Activated T-helper 2 cell treated with anti-CD3 and anti-CD28 coated beads, Interferon-gamma antibody, Interleukin-2, Interleukin-4, amounts not matched to agents 10 μg/mL and 5 μg/mL and 100 μg/mL, durations not matched to agents 14 hours and 24 hours and 36 hours (primary cell): ENCODE data around the gene ESPNL. TPM values are rescaled to one million over a fixed set of nuclear protein-coding genes. Genes with fewer than 3 reads are reported as not detected.
"Not testable (repeated sequence)": the region's sequence is repeated elsewhere in the genome, so short reads cannot be mapped to it uniquely, and the experiment has no call there.

Experiments used
- DNase-seq: peaks from one replicate; pipeline ENCODE4 v3.0.0; 2021; ENCODE audit warnings: low spot score
- H3K27ac Mint-ChIP-seq: one replicate; pipeline ENCODE4 v1.8.0; 2021; ENCODE audit warnings: mixed read lengths
- H3K27me3 Mint-ChIP-seq: one replicate; pipeline ENCODE4 v1.8.0; 2021; ENCODE audit warnings: low read depth, mixed read lengths
- H3K36me3 Mint-ChIP-seq: one replicate; pipeline ENCODE4 v1.8.0; 2021; ENCODE audit warnings: low read depth, mixed read lengths
- H3K4me1 Mint-ChIP-seq: one replicate; pipeline ENCODE4 v1.8.0; 2021; ENCODE audit warnings: low read depth, mixed read lengths
- H3K4me3 Mint-ChIP-seq: one replicate; pipeline ENCODE4 v1.8.0; 2021; ENCODE audit warnings: low read depth, mild to moderate bottlenecking, moderate library complexity, mixed read lengths
- H3K9me3 Mint-ChIP-seq: one replicate; pipeline ENCODE4 v1.8.0; 2021; ENCODE audit warnings: mixed read lengths
- intact Hi-C: fragments of 100-400 bp; cut with micrococcal nuclease; formaldehyde crosslinking; loops from one replicate; pipeline ENCODE4 v1.15.1; 2023
- total RNA-seq: library from RNA; stranded (reverse); gene quantifications from 2 replicates; pipeline ENCODE4 v1.2.3, GENCODE V29; 2022

ESPNL gene
- total RNA-seq, result 0.07 and 0.14 TPM in 2 replicates

GRCh38 chr2:238100049-238100820 lies at the start of gene ESPNL:
Gene ESPNL (plus strand): TSS chr2:238100340. CDS start chr2:238100420, 80 bp downstream.
- intact Hi-C loops, result loop anchor here (10.0 kb wide), 1 partner anchor 245 kb away; the partner anchor contains the start of gene RAMP1
- DNase-seq, result no peak
- H3K4me3 Mint-ChIP-seq, result no peak within 1 kb of the TSS
- no peaks in the 10 kb centered on the region for H3K27me3 Mint-ChIP-seq
- peaks cover 3% of the 10 kb centered on the region for H3K4me1 Mint-ChIP-seq
- peak within 1 kb of the TSS; percentile 46 for H3K27ac Mint-ChIP-seq
- H3K9me3 Mint-ChIP-seq, result no peaks in the 10 kb centered on the region
- H3K36me3 Mint-ChIP-seq, result peaks cover 23% of the 10 kb centered on the region

- DNase-seq, result no peak
- intact Hi-C loops, result no loop called here
- Mint-ChIP-seq H3K9me3 (peaks cover 6% of the 10 kb centered on the region), H3K4me1 (peaks cover 17% of the 10 kb centered on the region), H3K27ac (no peak overlapping the region), H3K36me3 (peaks cover 11% of the 10 kb centered on the region), H3K4me3 (no peak overlapping the region), H3K27me3 (peaks cover 2% of the 10 kb centered on the region)
Measured at GRCh38 chr2:238053191-238053776, 46.9 kb upstream of the ESPNL start.

GRCh38 chr2:238055841-238056240 lies 44.3 kb upstream of the ESPNL start:
- H3K27me3 Mint-ChIP-seq, result peaks cover 2% of the 10 kb centered on the region
- DNase-seq, result no peak
- peaks cover 30% of the 10 kb centered on the region for H3K4me1 Mint-ChIP-seq
- peaks cover 17% of the 10 kb centered on the region for H3K36me3 Mint-ChIP-seq
- no peak overlapping the region for H3K4me3 Mint-ChIP-seq
- no peak overlapping the region for H3K27ac Mint-ChIP-seq
- intact Hi-C loops, result no loop called here
- H3K9me3 Mint-ChIP-seq, result no peaks in the 10 kb centered on the region

- H3K27me3 Mint-ChIP-seq, intact Hi-C loops, H3K9me3 Mint-ChIP-seq, DNase-seq, H3K27ac Mint-ChIP-seq: not testable (repeated sequence)
- peaks cover 42% of the 10 kb centered on the region for H3K4me1 Mint-ChIP-seq
- H3K4me3 Mint-ChIP-seq, result peak overlapping the region; percentile 9
- H3K36me3 Mint-ChIP-seq, result peaks cover 31% of the 10 kb centered on the region
Measured at GRCh38 chr2:238057696-238058575, 42.2 kb upstream of the ESPNL start.

GRCh38 chr2:238059505-238059904 lies 40.6 kb upstream of the ESPNL start:
- intact Hi-C loops, result no loop called here
- H3K36me3 Mint-ChIP-seq, result peaks cover 43% of the 10 kb centered on the region
- DNase-seq, result no peak
- H3K27me3 Mint-ChIP-seq, result peaks cover 2% of the 10 kb centered on the region
- peaks cover 54% of the 10 kb centered on the region for H3K4me1 Mint-ChIP-seq
- H3K9me3 Mint-ChIP-seq, result no peaks in the 10 kb centered on the region
- no peak overlapping the region for H3K27ac Mint-ChIP-seq
- H3K4me3 Mint-ChIP-seq, result peak overlapping the region; percentile 89

- intact Hi-C loops, result loop anchor here (1.0 to 10.0 kb wide), 8 partner anchors 33 to 625 kb away; partner anchors contain the start of gene PER2
- peak overlapping the region; percentile 87 for H3K27ac Mint-ChIP-seq
- H3K27me3 Mint-ChIP-seq, result peaks cover 2% of the 10 kb centered on the region
- peaks cover 48% of the 10 kb centered on the region for H3K36me3 Mint-ChIP-seq
- no peak for DNase-seq
- H3K4me3 Mint-ChIP-seq, result peak overlapping the region; percentile 89
- H3K4me1 Mint-ChIP-seq, result peaks cover 57% of the 10 kb centered on the region
- no peaks in the 10 kb centered on the region for H3K9me3 Mint-ChIP-seq
Measured at GRCh38 chr2:238060096-238060541, 40.0 kb upstream of the ESPNL start.

GRCh38 chr2:238060542-238061314 lies 39.4 kb upstream of the ESPNL start, which contains the start of gene SCLY:
Gene SCLY (plus strand): TSS chr2:238061001. CDS start chr2:238061055, 54 bp downstream.
- H3K4me1 Mint-ChIP-seq, result peaks cover 56% of the 10 kb centered on the region
- H3K27me3 Mint-ChIP-seq, result peaks cover 2% of the 10 kb centered on the region
- H3K27ac Mint-ChIP-seq, result peak within 1 kb of the TSS; percentile 92
- intact Hi-C loops, result loop anchor here (1.0 to 10.0 kb wide), 8 partner anchors 33 to 626 kb away; partner anchors contain the start of gene PER2
- no peaks in the 10 kb centered on the region for H3K9me3 Mint-ChIP-seq
- H3K36me3 Mint-ChIP-seq, result peaks cover 52% of the 10 kb centered on the region
- peak; percentile 94 for DNase-seq
- peak within 1 kb of the TSS; percentile 89 for H3K4me3 Mint-ChIP-seq

GRCh38 chr2:238061315-238062202 lies 38.6 kb upstream of the ESPNL start:
- H3K36me3 Mint-ChIP-seq, result peaks cover 60% of the 10 kb centered on the region

GRCh38 chr2:238063414-238064189 lies 36.5 kb upstream of the ESPNL start:
- intact Hi-C loops, result loop anchor here (5.0 to 10.0 kb wide), 4 partner anchors 36 to 629 kb away; no protein-coding TSS in a partner anchor
- no peak for DNase-seq
- Mint-ChIP-seq H3K27me3 (no peaks in the 10 kb centered on the region), H3K4me1 (peaks cover 68% of the 10 kb centered on the region), H3K36me3 (peaks cover 74% of the 10 kb centered on the region), H3K4me3 (peak overlapping the region; percentile 89), H3K9me3 (peaks cover 17% of the 10 kb centered on the region), H3K27ac (peak overlapping the region; percentile 30)

More at GRCh38 chr2:238061315-238062202, 38.6 kb upstream of the ESPNL start:
- peaks cover 2% of the 10 kb centered on the region for H3K27me3 Mint-ChIP-seq
- peaks cover 56% of the 10 kb centered on the region for H3K4me1 Mint-ChIP-seq
- DNase-seq, result no peak
- peaks cover 6% of the 10 kb centered on the region for H3K9me3 Mint-ChIP-seq
- H3K27ac Mint-ChIP-seq, result peak overlapping the region; percentile 92
- H3K4me3 Mint-ChIP-seq, result peak overlapping the region; percentile 89
- intact Hi-C loops, result loop anchor here (2.0 to 10.0 kb wide), 7 partner anchors 34 to 627 kb away; partner anchors contain the start of gene PER2

GRCh38 chr2:238064376-238064775 lies 35.8 kb upstream of the ESPNL start:
- Mint-ChIP-seq H3K4me1 (peaks cover 68% of the 10 kb centered on the region), H3K27me3 (no peaks in the 10 kb centered on the region), H3K4me3 (no peak overlapping the region), H3K9me3 (peaks cover 17% of the 10 kb centered on the region), H3K27ac (no peak overlapping the region), H3K36me3 (peaks cover 75% of the 10 kb centered on the region)
- no peak for DNase-seq
- intact Hi-C loops, result loop anchor here (5.0 to 10.0 kb wide), 4 partner anchors 37 to 630 kb away; no protein-coding TSS in a partner anchor
